HepG2 (cell line): Measurements from ENCODE around the gene SNED1. TPM values are rescaled to one million over a fixed set of nuclear protein-coding genes. Genes with fewer than 3 reads are reported as not detected.

Experiments used
- CENPX ChIP-seq: sonication (generic); formaldehyde crosslinking; IDR thresholded peaks from 2 replicates; pipeline ENCODE4 v1.9.0; 2021; ENCODE audit warnings: mild to moderate bottlenecking, missing genetic modification reagents, moderate library complexity
- RAD21 ChIP-seq: fragments of 450-650 bp; formaldehyde crosslinking; IDR thresholded peaks from 2 replicates; pipeline ENCODE4 v1.5.0; 2020; ENCODE audit warnings: mild to moderate bottlenecking
- ZNF33A ChIP-seq: sonication (generic); formaldehyde crosslinking; IDR thresholded peaks from 2 replicates; pipeline ENCODE4 v1.5.1; 2020; ENCODE audit warnings: missing genetic modification reagents, mild to moderate bottlenecking, moderate library complexity, borderline replicate concordance
- ZNF354B ChIP-seq: sonication (generic); formaldehyde crosslinking; IDR thresholded peaks from 2 replicates; pipeline ENCODE4 v1.8.0; 2022; ENCODE audit warnings: mild to moderate bottlenecking, missing genetic modification reagents
- ZNF552 ChIP-seq: sonication (generic); formaldehyde crosslinking; IDR thresholded peaks from 2 replicates; pipeline ENCODE4 v1.9.0; 2022; ENCODE audit warnings: missing genetic modification reagents, mild to moderate bottlenecking, borderline replicate concordance
- polyA plus RNA-seq, 8 experiments: library from polyadenylated mRNA; depleted of rRNA in 3 of 8; stranded (reverse) in 7 of 8; unstranded in 1 of 8; fragments of >200 nt; fragmentation: Illumina TruSeq in 4 of 8; extraction: Trizol in 4 of 8; gene quantifications; 2 replicates each; pipeline versions ENCODE4 v1.2.1 to v1.2.3, GENCODE V29; 2011 to 2016; ENCODE audit warnings: low read depth in 4 of 8, missing spikeins in 1 of 8, mixed read lengths in 1 of 8; ENCODE audit not compliant: insufficient read depth in 1 of 8
- total RNA-seq, 5 experiments: library from RNA; depleted of rRNA; stranded (reverse); fragments of >200 nt; fragmentation: Illumina TruSeq; extraction: Trizol; gene quantifications; 2 replicates each; pipeline ENCODE4 v1.2.3, GENCODE V29; 2016; ENCODE audit warnings: low read depth in 1 of 5
- TF ChIP-seq, protein P1 (sequence below): sonication (generic); formaldehyde crosslinking; IDR thresholded peaks from 2 replicates; pipeline ENCODE4 v1.5.0; 2020; ENCODE audit warnings: mild to moderate bottlenecking, missing genetic modification reagents
- TF ChIP-seq, protein P2 (sequence below): IDR thresholded peaks from 2 replicates; pipeline ENCODE4 v1.6.1; 2016; ENCODE audit warnings: low read depth
- TF ChIP-seq, protein P3 (sequence below): IDR thresholded peaks from 2 replicates; pipeline ENCODE4 v1.6.1; 2016; ENCODE audit warnings: missing compliant biosample characterization, missing genetic modification reagents, borderline replicate concordance
- TF ChIP-seq, protein P4 (sequence below): sonication (generic); formaldehyde crosslinking; IDR thresholded peaks from 2 replicates; pipeline ENCODE4 v1.4.0; 2020; ENCODE audit warnings: missing genetic modification reagents, mild to moderate bottlenecking, borderline replicate concordance
- TF ChIP-seq, protein P5 (sequence below): IDR thresholded peaks from 2 replicates; pipeline ENCODE4 v1.6.1; 2012; ENCODE audit warnings: inconsistent platforms
- TF ChIP-seq, protein P6 (sequence below): sonication (generic); formaldehyde crosslinking; IDR thresholded peaks from 2 replicates; pipeline ENCODE4 v1.5.1; 2020; ENCODE audit warnings: mild to moderate bottlenecking, moderate library complexity, missing genetic modification reagents
- TF ChIP-seq, protein P7 (sequence below): sonication (generic); formaldehyde crosslinking; conservative IDR thresholded peaks from 2 replicates; pipeline ENCODE4 v1.4.0; 2020; ENCODE audit warnings: mild to moderate bottlenecking, missing genetic modification reagents, moderate library complexity
- TF ChIP-seq, protein P8 (sequence below): sonication (generic); formaldehyde crosslinking; conservative IDR thresholded peaks from 2 replicates; pipeline ENCODE4 v1.8.0; 2022; ENCODE audit warnings: mild to moderate bottlenecking, moderate library complexity, missing genetic modification reagents

SNED1 gene
- total and polyA plus RNA-seq, 2 of the 13 experiments (the other 11 are each of a cell fraction or from before 2014, with no cell fraction given): 0.15 to 0.65 TPM

DNA sequence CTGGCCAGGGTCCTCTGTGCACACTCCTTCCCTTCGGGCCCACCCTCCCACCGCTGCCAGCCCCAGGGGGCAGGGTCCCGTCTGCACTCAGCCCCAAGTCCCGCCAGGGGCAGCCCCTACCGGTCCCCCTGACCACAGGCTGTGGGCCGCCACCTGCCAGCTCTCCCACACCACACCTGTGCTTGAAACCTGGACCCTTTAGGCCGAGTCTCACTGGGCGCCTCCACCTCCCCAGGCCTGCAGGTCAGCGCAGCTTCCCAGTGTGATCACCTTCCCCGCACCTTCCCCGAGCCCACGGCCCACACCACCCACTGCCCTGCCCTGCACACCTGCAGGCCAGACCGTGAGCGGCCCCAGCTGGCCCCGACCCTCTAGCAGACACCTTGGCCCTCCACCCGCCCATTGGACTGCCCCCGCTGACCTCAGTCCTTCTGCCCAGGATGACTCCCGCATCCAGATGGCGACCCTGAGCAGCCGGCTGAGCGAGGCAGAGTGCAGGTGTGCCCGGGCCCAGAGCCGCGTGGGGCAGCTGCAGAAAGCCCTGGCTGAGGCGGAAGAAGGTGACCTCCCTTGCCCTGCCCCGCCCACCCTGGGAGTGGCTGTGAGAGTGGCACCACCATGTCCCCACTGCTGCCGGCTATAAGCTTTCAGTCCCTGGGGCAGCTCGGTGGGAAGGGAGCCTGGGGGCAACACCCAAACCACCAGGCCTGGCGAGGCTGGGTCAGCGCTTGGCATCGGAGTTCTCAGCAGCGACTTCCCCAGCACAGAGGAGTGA is 31.3 kb upstream of the SNED1 start (continued):
- TF ChIP-seq, protein P1, sequence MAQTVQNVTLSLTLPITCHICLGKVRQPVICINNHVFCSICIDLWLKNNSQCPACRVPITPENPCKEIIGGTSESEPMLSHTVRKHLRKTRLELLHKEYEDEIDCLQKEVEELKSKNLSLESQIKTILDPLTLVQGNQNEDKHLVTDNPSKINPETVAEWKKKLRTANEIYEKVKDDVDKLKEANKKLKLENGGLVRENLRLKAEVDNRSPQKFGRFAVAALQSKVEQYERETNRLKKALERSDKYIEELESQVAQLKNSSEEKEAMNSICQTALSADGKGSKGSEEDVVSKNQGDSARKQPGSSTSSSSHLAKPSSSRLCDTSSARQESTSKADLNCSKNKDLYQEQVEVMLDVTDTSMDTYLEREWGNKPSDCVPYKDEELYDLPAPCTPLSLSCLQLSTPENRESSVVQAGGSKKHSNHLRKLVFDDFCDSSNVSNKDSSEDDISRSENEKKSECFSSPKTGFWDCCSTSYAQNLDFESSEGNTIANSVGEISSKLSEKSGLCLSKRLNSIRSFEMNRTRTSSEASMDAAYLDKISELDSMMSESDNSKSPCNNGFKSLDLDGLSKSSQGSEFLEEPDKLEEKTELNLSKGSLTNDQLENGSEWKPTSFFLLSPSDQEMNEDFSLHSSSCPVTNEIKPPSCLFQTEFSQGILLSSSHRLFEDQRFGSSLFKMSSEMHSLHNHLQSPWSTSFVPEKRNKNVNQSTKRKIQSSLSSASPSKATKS (CRISPR knock-in tag): no peak
- no peak for TF ChIP-seq ZNF552 (CRISPR knock-in tag)
- TF ChIP-seq, protein P2, sequence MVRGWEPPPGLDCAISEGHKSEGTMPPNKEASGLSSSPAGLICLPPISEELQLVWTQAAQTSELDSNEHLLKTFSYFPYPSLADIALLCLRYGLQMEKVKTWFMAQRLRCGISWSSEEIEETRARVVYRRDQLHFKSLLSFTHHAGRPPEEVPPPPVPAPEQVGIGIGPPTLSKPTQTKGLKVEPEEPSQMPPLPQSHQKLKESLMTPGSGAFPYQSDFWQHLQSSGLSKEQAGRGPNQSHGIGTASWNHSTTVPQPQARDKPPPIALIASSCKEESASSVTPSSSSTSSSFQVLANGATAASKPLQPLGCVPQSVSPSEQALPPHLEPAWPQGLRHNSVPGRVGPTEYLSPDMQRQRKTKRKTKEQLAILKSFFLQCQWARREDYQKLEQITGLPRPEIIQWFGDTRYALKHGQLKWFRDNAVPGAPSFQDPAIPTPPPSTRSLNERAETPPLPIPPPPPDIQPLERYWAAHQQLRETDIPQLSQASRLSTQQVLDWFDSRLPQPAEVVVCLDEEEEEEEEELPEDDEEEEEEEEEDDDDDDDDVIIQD (CRISPR knock-in tag): no peak
- TF ChIP-seq, protein P3, sequence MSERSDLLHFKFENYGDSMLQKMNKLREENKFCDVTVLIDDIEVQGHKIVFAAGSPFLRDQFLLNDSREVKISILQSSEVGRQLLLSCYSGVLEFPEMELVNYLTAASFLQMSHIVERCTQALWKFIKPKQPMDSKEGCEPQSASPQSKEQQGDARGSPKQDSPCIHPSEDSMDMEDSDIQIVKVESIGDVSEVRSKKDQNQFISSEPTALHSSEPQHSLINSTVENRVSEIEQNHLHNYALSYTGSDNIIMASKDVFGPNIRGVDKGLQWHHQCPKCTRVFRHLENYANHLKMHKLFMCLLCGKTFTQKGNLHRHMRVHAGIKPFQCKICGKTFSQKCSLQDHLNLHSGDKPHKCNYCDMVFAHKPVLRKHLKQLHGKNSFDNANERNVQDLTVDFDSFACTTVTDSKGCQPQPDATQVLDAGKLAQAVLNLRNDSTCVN (CRISPR knock-in tag): 0 out of 2 replicates have a peak, but pooled peaks have one; percentile 20
- no peak for TF ChIP-seq ZNF33A
- TF ChIP-seq, protein P4, sequence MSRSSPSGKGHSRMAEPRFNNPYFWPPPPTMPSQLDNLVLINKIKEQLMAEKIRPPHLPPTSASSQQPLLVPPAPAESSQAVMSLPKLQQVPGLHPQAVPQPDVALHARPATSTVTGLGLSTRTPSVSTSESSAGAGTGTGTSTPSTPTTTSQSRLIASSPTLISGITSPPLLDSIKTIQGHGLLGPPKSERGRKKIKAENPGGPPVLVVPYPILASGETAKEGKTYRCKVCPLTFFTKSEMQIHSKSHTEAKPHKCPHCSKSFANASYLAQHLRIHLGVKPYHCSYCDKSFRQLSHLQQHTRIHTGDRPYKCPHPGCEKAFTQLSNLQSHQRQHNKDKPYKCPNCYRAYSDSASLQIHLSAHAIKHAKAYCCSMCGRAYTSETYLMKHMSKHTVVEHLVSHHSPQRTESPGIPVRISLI: no peak
- no peak for TF ChIP-seq ZNF354B (CRISPR knock-in tag)
- TF ChIP-seq, protein P5, sequence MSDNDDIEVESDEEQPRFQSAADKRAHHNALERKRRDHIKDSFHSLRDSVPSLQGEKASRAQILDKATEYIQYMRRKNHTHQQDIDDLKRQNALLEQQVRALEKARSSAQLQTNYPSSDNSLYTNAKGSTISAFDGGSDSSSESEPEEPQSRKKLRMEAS: peak; percentile 71
- TF ChIP-seq RAD21: no peak
- TF ChIP-seq, protein P6, sequence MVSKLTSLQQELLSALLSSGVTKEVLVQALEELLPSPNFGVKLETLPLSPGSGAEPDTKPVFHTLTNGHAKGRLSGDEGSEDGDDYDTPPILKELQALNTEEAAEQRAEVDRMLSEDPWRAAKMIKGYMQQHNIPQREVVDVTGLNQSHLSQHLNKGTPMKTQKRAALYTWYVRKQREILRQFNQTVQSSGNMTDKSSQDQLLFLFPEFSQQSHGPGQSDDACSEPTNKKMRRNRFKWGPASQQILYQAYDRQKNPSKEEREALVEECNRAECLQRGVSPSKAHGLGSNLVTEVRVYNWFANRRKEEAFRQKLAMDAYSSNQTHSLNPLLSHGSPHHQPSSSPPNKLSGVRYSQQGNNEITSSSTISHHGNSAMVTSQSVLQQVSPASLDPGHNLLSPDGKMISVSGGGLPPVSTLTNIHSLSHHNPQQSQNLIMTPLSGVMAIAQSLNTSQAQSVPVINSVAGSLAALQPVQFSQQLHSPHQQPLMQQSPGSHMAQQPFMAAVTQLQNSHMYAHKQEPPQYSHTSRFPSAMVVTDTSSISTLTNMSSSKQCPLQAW (CRISPR knock-in tag): no peak
- TF ChIP-seq, protein P7, sequence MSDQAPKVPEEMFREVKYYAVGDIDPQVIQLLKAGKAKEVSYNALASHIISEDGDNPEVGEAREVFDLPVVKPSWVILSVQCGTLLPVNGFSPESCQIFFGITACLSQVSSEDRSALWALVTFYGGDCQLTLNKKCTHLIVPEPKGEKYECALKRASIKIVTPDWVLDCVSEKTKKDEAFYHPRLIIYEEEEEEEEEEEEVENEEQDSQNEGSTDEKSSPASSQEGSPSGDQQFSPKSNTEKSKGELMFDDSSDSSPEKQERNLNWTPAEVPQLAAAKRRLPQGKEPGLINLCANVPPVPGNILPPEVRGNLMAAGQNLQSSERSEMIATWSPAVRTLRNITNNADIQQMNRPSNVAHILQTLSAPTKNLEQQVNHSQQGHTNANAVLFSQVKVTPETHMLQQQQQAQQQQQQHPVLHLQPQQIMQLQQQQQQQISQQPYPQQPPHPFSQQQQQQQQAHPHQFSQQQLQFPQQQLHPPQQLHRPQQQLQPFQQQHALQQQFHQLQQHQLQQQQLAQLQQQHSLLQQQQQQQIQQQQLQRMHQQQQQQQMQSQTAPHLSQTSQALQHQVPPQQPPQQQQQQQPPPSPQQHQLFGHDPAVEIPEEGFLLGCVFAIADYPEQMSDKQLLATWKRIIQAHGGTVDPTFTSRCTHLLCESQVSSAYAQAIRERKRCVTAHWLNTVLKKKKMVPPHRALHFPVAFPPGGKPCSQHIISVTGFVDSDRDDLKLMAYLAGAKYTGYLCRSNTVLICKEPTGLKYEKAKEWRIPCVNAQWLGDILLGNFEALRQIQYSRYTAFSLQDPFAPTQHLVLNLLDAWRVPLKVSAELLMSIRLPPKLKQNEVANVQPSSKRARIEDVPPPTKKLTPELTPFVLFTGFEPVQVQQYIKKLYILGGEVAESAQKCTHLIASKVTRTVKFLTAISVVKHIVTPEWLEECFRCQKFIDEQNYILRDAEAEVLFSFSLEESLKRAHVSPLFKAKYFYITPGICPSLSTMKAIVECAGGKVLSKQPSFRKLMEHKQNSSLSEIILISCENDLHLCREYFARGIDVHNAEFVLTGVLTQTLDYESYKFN: no peak
- TF ChIP-seq CENPX (CRISPR knock-in tag): no peak
- TF ChIP-seq, protein P8, sequence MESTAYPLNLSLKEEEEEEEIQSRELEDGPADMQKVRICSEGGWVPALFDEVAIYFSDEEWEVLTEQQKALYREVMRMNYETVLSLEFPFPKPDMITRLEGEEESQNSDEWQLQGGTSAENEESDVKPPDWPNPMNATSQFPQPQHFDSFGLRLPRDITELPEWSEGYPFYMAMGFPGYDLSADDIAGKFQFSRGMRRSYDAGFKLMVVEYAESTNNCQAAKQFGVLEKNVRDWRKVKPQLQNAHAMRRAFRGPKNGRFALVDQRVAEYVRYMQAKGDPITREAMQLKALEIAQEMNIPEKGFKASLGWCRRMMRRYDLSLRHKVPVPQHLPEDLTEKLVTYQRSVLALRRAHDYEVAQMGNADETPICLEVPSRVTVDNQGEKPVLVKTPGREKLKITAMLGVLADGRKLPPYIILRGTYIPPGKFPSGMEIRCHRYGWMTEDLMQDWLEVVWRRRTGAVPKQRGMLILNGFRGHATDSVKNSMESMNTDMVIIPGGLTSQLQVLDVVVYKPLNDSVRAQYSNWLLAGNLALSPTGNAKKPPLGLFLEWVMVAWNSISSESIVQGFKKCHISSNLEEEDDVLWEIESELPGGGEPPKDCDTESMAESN: peak; percentile 24; the same call in 1 of the 2 replicates
